HG03280 (cell line): ENCODE data around the gene EDC3.

Experiments used
- ATAC-seq: cut with Tn5 transposase; IDR thresholded peaks from one replicate; pipeline ENCODE4 v1.9.1; 2021; ENCODE audit warnings: mild to moderate bottlenecking, moderate library complexity; ENCODE audit not compliant: unreplicated experiment

EDC3 gene

GRCh38 chr15:74626752-74627692 lies 68.8 kb downstream of the EDC3 start:
- peak; percentile 71 for ATAC-seq

GRCh38 chr15:74626336-74626735 lies 69.5 kb downstream of the EDC3 start:
- ATAC-seq = no peak

GRCh38 chr15:74625693-74626092 lies 70.1 kb downstream of the EDC3 start:
- no peak for ATAC-seq

GRCh38 chr15:74624020-74624602 lies 71.7 kb downstream of the EDC3 start:
- ATAC-seq = no peak

- ATAC-seq = no peak
Measured at GRCh38 chr15:74622758-74623157, 73.1 kb downstream of the EDC3 start.

GRCh38 chr15:74621936-74622335 lies 73.9 kb downstream of the EDC3 start:
- no peak for ATAC-seq

- no peak for ATAC-seq
Measured at GRCh38 chr15:74621546-74621920, 74.3 kb downstream of the EDC3 start.

- peak; percentile 59 for ATAC-seq
Measured at GRCh38 chr15:74620636-74621545, 74.9 kb downstream of the EDC3 start.

GRCh38 chr15:74619916-74620635 lies 75.7 kb downstream of the EDC3 start:
- no peak for ATAC-seq

GRCh38 chr15:74618841-74619596 lies 76.8 kb downstream of the EDC3 start:
- ATAC-seq = no peak

GRCh38 chr15:74616996-74617395 lies 78.8 kb downstream of the EDC3 start:
- no peak for ATAC-seq

- no peak for ATAC-seq
Measured at GRCh38 chr15:74616366-74616939, 79.4 kb downstream of the EDC3 start.

- peak; percentile 78 for ATAC-seq
Measured at GRCh38 chr15:74615508-74616365, 80.1 kb downstream of the EDC3 start, which contains the start of gene CLK3. TSS of gene CLK3 (plus strand) at chr15:74615836. CDS start at chr15:74619197, 3,361 bp downstream.

- peak; percentile 49 for ATAC-seq
Measured at GRCh38 chr15:74614744-74615507, 80.9 kb downstream of the EDC3 start.

- no peak for ATAC-seq
Measured at GRCh38 chr15:74613953-74614743, 81.7 kb downstream of the EDC3 start.

GRCh38 chr15:74613089-74613952 lies 82.5 kb downstream of the EDC3 start:
- ATAC-seq = no peak
